Neuron (in vitro differentiated cells): ENCODE results near the gene RFX6.

Experiments
- H2AFZ ChIP-seq: one replicate; pipeline ENCODE4 v1.6.1; 2013; ENCODE audit warnings: low read depth, mild to moderate bottlenecking, inconsistent platforms, low read length, moderate library complexity
- H3K27me3 ChIP-seq: one replicate; pipeline ENCODE4 v1.6.1; 2013; ENCODE audit warnings: low read length; ENCODE audit not compliant: insufficient read depth
- H3K36me3 ChIP-seq: one replicate; pipeline ENCODE4 v1.6.1; 2013; ENCODE audit warnings: low read length; ENCODE audit not compliant: insufficient read depth
- H3K4me1 ChIP-seq: one replicate; pipeline ENCODE4 v1.6.1; 2013; ENCODE audit warnings: low read length; ENCODE audit not compliant: insufficient read depth
- H3K4me3 ChIP-seq: 2 replicates; pipeline ENCODE4 v1.5.1; 2013; ENCODE audit warnings: mild to moderate bottlenecking, low read length, moderate library complexity
- H3K9me3 ChIP-seq: one replicate; pipeline ENCODE4 v1.6.1; 2013; ENCODE audit warnings: low read length

The RFX6 gene

GRCh38 chr6:116925088-116925794 is 48.2 kb downstream of the RFX6 start:
- no peak overlapping the region for H2AFZ ChIP-seq
- H3K36me3 ChIP-seq: no peaks in the 10 kb centered on the region
- H3K4me3 ChIP-seq: no peak overlapping the region

GRCh38 chr6:116928677-116929076 is 51.6 kb downstream of the RFX6 start:
- Histone ChIP-seq H3K4me1 (no peaks in the 10 kb centered on the region), H3K9me3 (no peaks in the 10 kb centered on the region), H2AFZ (no peak overlapping the region), H3K27me3 (no peaks in the 10 kb centered on the region), H3K4me3 (no peak overlapping the region), H3K36me3 (no peaks in the 10 kb centered on the region)

More at GRCh38 chr6:116925088-116925794, 48.2 kb downstream of the RFX6 start:
- H3K9me3 ChIP-seq: no peaks in the 10 kb centered on the region
- H3K27me3 ChIP-seq: no peaks in the 10 kb centered on the region
- H3K4me1 ChIP-seq: no peaks in the 10 kb centered on the region

- H3K4me1 ChIP-seq: no peaks in the 10 kb centered on the region
- no peaks in the 10 kb centered on the region for H3K9me3 ChIP-seq
- no peaks in the 10 kb centered on the region for H3K27me3 ChIP-seq
- no peak overlapping the region for H2AFZ ChIP-seq
- H3K36me3 ChIP-seq: no peaks in the 10 kb centered on the region
- H3K4me3 ChIP-seq: no peak overlapping the region
Observed at GRCh38 chr6:116929825-116930224, 52.8 kb downstream of the RFX6 start.

GRCh38 chr6:116931456-116931855 is 54.4 kb downstream of the RFX6 start:
- no peaks in the 10 kb centered on the region for H3K4me1 ChIP-seq
- H2AFZ ChIP-seq: no peak overlapping the region
- H3K9me3 ChIP-seq: no peaks in the 10 kb centered on the region
- no peak overlapping the region for H3K4me3 ChIP-seq
- no peaks in the 10 kb centered on the region for H3K27me3 ChIP-seq
- H3K36me3 ChIP-seq: no peaks in the 10 kb centered on the region

GRCh38 chr6:116932496-116932895 is 55.5 kb downstream of the RFX6 start:
- H3K27me3 ChIP-seq: no peaks in the 10 kb centered on the region
- H3K36me3 ChIP-seq: no peaks in the 10 kb centered on the region
- no peak overlapping the region for H2AFZ ChIP-seq
- H3K4me3 ChIP-seq: no peak overlapping the region
- H3K9me3 ChIP-seq: no peaks in the 10 kb centered on the region
- H3K4me1 ChIP-seq: no peaks in the 10 kb centered on the region

GRCh38 chr6:116933485-116933884 is 56.4 kb downstream of the RFX6 start:
- H3K9me3 ChIP-seq: no peaks in the 10 kb centered on the region
- no peaks in the 10 kb centered on the region for H3K27me3 ChIP-seq
- no peak overlapping the region for H3K4me3 ChIP-seq
- H3K36me3 ChIP-seq: no peaks in the 10 kb centered on the region
- no peaks in the 10 kb centered on the region for H3K4me1 ChIP-seq
- no peak overlapping the region for H2AFZ ChIP-seq

- H3K36me3 ChIP-seq: no peaks in the 10 kb centered on the region
- no peaks in the 10 kb centered on the region for H3K9me3 ChIP-seq
- H3K4me1 ChIP-seq: no peaks in the 10 kb centered on the region
Observed at GRCh38 chr6:116938305-116938704, 61.3 kb downstream of the RFX6 start.

GRCh38 chr6:116941727-116942126 is 64.7 kb downstream of the RFX6 start:
- no peaks in the 10 kb centered on the region for H3K27me3 ChIP-seq
- no peaks in the 10 kb centered on the region for H3K36me3 ChIP-seq
- peak overlapping the region; percentile 16 for H2AFZ ChIP-seq
- H3K4me3 ChIP-seq: no peak overlapping the region
- H3K4me1 ChIP-seq: no peaks in the 10 kb centered on the region
- no peaks in the 10 kb centered on the region for H3K9me3 ChIP-seq

More at GRCh38 chr6:116938305-116938704, 61.3 kb downstream of the RFX6 start:
- no peaks in the 10 kb centered on the region for H3K27me3 ChIP-seq
- no peak overlapping the region for H2AFZ ChIP-seq
- no peak overlapping the region for H3K4me3 ChIP-seq

- H3K4me3 ChIP-seq: no peak overlapping the region
- no peak overlapping the region for H2AFZ ChIP-seq
- H3K27me3 ChIP-seq: no peaks in the 10 kb centered on the region
- no peaks in the 10 kb centered on the region for H3K9me3 ChIP-seq
- H3K4me1 ChIP-seq: no peaks in the 10 kb centered on the region
- H3K36me3 ChIP-seq: no peaks in the 10 kb centered on the region
Observed at GRCh38 chr6:116945809-116946208, 68.8 kb downstream of the RFX6 start.

GRCh38 chr6:116948533-116949304 is 71.7 kb downstream of the RFX6 start:
- no peaks in the 10 kb centered on the region for H3K36me3 ChIP-seq
- no peaks in the 10 kb centered on the region for H3K27me3 ChIP-seq
- no peaks in the 10 kb centered on the region for H3K4me1 ChIP-seq
- no peak overlapping the region for H2AFZ ChIP-seq
- no peaks in the 10 kb centered on the region for H3K9me3 ChIP-seq
- H3K4me3 ChIP-seq: no peak overlapping the region

- Histone ChIP-seq H3K36me3 (no peaks in the 10 kb centered on the region), H3K27me3 (no peaks in the 10 kb centered on the region), H3K9me3 (no peaks in the 10 kb centered on the region), H3K4me1 (no peaks in the 10 kb centered on the region), H3K4me3 (no peak overlapping the region), H2AFZ (no peak overlapping the region)
Observed at GRCh38 chr6:116949964-116950363, 72.9 kb downstream of the RFX6 start.

GRCh38 chr6:116954335-116954734 is 77.3 kb downstream of the RFX6 start:
- Histone ChIP-seq H2AFZ (no peak overlapping the region), H3K4me1 (no peaks in the 10 kb centered on the region), H3K4me3 (no peak overlapping the region), H3K36me3 (no peaks in the 10 kb centered on the region), H3K27me3 (no peaks in the 10 kb centered on the region), H3K9me3 (no peaks in the 10 kb centered on the region)

- Histone ChIP-seq H3K27me3 (no peaks in the 10 kb centered on the region), H3K4me1 (no peaks in the 10 kb centered on the region), H3K4me3 (no peak overlapping the region), H3K36me3 (no peaks in the 10 kb centered on the region), H2AFZ (no peak overlapping the region), H3K9me3 (no peaks in the 10 kb centered on the region)
Observed at GRCh38 chr6:116954938-116955337, 77.9 kb downstream of the RFX6 start.
